Breast epithelium (tissue), 4 donors: Measurements from ENCODE around the gene TBL3. TPM values are rescaled to one million over a fixed set of nuclear protein-coding genes. Genes with fewer than 3 reads are reported as not detected.
"Not testable (repeated sequence)": the region's sequence is repeated elsewhere in the genome, so short reads cannot be mapped to it uniquely, and the experiment has no call there.

Experiments
- DNase-seq, 2 donors: peaks; one replicate each; pipeline ENCODE4 v3.0.0-alpha.2; 2019; ENCODE audit warnings: low spot score in 2 of 2
- H3K27ac ChIP-seq, 2 donors: fragments of 200-600 bp; sonication (generic) in 1 of 2; one replicate each; pipeline ENCODE4 v1.5.1; 2016 to 2019; ENCODE audit warnings: mild to moderate bottlenecking in 1 of 2
- H3K27me3 ChIP-seq, 2 donors: fragments of 200-600 bp; sonication (generic) in 1 of 2; one replicate each; pipeline versions ENCODE4 v1.5.1 to v1.6.0; 2017 to 2019; ENCODE audit warnings: control low read depth in 1 of 2, mild to moderate bottlenecking in 1 of 2
- H3K36me3 ChIP-seq: fragments of 200-600 bp; one replicate; pipeline ENCODE4 v1.5.1; 2019
- H3K4me1 ChIP-seq, 2 donors: fragments of 200-600 bp; sonication (generic); one replicate each; pipeline ENCODE4 v1.5.1; 2016 to 2019; ENCODE audit warnings: control low read depth in 1 of 2
- H3K4me3 ChIP-seq, 3 donors: fragments of 200-600 bp; sonication (generic); 1 replicate in 2 of 3; 2 replicates in 1 of 3; pipeline ENCODE4 v1.5.1; 2016 to 2019; ENCODE audit warnings: mild to moderate bottlenecking in 3 of 3, moderate library complexity in 2 of 3
- H3K9me3 ChIP-seq, 2 donors: fragments of 200-600 bp; sonication (generic) in 1 of 2; one replicate each; pipeline ENCODE4 v1.5.1; 2016 to 2019; ENCODE audit warnings: control low read depth in 1 of 2
- POLR2A ChIP-seq: fragments of 450-650 bp; IDR thresholded peaks from one replicate; pipeline ENCODE4 v1.6.1; 2016; ENCODE audit warnings: antibody characterized with exemption, mild to moderate bottlenecking, moderate library complexity
- POLR2AphosphoS5 ChIP-seq, 3 donors: sonication (generic); formaldehyde crosslinking; IDR thresholded peaks; one replicate each; pipeline ENCODE4 v1.6.1; 2017; ENCODE audit warnings: antibody characterized with exemption in 3 of 3
- intact Hi-C: fragments of 100-400 bp; cut with DNase I; formaldehyde crosslinking; loops from one replicate; pipeline ENCODE4 v1.15.1; 2023; ENCODE audit warnings: low total_unique reads
- total RNA-seq, 3 donors: library from RNA; depleted of rRNA; stranded (reverse); fragments of >200 nt; gene quantifications; one replicate each; pipeline ENCODE4 v1.1.0, GENCODE V29; 2016
- TF ChIP-seq, protein P1 (sequence below), 3 donors: fragments of 450-650 bp; IDR thresholded peaks; one replicate each; pipeline ENCODE4 v1.5.1; 2016 to 2017; ENCODE audit warnings: antibody characterized with exemption in 3 of 3, mild to moderate bottlenecking in 3 of 3, moderate library complexity in 3 of 3

The TBL3 gene
- total RNA-seq, 3 donors from 2014 or later: 32.9 to 42.3 (median 33.1) TPM

- Histone ChIP-seq H3K4me1 (no peaks in the 10 kb centered on the region), H3K27me3 (no peaks in the 10 kb centered on the region), H3K9me3 (no peaks in the 10 kb centered on the region), H3K4me3 (no peak overlapping the region), H3K27ac (no peak overlapping the region), H3K36me3 (no peaks in the 10 kb centered on the region)
- intact Hi-C loops: loop anchor here (10.0 kb wide), 1 partner anchor 185 kb away; the partner anchor contains the start of gene PKD1
- no peak for DNase-seq
- TF ChIP-seq POLR2AphosphoS5 (IDR thresholded peaks at IDR 0.05): no peak
- no peak for TF ChIP-seq POLR2A
- TF ChIP-seq, protein P1, sequence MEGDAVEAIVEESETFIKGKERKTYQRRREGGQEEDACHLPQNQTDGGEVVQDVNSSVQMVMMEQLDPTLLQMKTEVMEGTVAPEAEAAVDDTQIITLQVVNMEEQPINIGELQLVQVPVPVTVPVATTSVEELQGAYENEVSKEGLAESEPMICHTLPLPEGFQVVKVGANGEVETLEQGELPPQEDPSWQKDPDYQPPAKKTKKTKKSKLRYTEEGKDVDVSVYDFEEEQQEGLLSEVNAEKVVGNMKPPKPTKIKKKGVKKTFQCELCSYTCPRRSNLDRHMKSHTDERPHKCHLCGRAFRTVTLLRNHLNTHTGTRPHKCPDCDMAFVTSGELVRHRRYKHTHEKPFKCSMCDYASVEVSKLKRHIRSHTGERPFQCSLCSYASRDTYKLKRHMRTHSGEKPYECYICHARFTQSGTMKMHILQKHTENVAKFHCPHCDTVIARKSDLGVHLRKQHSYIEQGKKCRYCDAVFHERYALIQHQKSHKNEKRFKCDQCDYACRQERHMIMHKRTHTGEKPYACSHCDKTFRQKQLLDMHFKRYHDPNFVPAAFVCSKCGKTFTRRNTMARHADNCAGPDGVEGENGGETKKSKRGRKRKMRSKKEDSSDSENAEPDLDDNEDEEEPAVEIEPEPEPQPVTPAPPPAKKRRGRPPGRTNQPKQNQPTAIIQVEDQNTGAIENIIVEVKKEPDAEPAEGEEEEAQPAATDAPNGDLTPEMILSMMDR (IDR thresholded peaks at IDR 0.05): no peak
Measured at GRCh38 chr16:1950047-1950446, 21.8 kb upstream of the TBL3 start.

- intact Hi-C loops: loop anchor here (10.0 kb wide), 1 partner anchor 184 kb away; the partner anchor contains the start of gene PKD1
- H3K36me3 ChIP-seq: no peaks in the 10 kb centered on the region
- TF ChIP-seq, protein P1 (IDR thresholded peaks at IDR 0.05): no peak
- TF ChIP-seq POLR2A (no peak), POLR2AphosphoS5 (IDR thresholded peaks at IDR 0.05) (no peak)
Measured at GRCh38 chr16:1950559-1950958, 21.3 kb upstream of the TBL3 start.

GRCh38 chr16:1953734-1954133 lies 18.1 kb upstream of the TBL3 start:
- intact Hi-C loops: loop anchor here (10.0 kb wide), 1 partner anchor 181 kb away; the partner anchor contains the start of gene PKD1
- Histone ChIP-seq H3K4me1 (no peaks in the 10 kb centered on the region), H3K9me3 (no peaks in the 10 kb centered on the region), H3K36me3 (no peaks in the 10 kb centered on the region), H3K27me3 (no peaks in the 10 kb centered on the region), H3K4me3 (no peak overlapping the region), H3K27ac (no peak overlapping the region)
- TF ChIP-seq POLR2AphosphoS5 (IDR thresholded peaks at IDR 0.05) (no peak), POLR2A (no peak)
- TF ChIP-seq, protein P1 (IDR thresholded peaks at IDR 0.05): no peak
- no peak for DNase-seq

More at GRCh38 chr16:1950559-1950958, 21.3 kb upstream of the TBL3 start:
- DNase-seq: no peak
- H3K4me1 ChIP-seq: no peaks in the 10 kb centered on the region
- no peak overlapping the region for H3K27ac ChIP-seq
- H3K9me3 ChIP-seq: no peaks in the 10 kb centered on the region
- no peak overlapping the region for H3K4me3 ChIP-seq
- no peaks in the 10 kb centered on the region for H3K27me3 ChIP-seq

GRCh38 chr16:1957434-1958142 lies 14.3 kb upstream of the TBL3 start:
- DNase-seq, H3K27ac ChIP-seq, H3K9me3 ChIP-seq, H3K4me1 ChIP-seq, H3K36me3 ChIP-seq, H3K27me3 ChIP-seq, H3K4me3 ChIP-seq: not testable (repeated sequence)
- intact Hi-C loops: loop anchor here (5.0 to 10.0 kb wide), 2 partner anchors 177 to 955 kb away; partner anchors contain the start of gene PKD1

DNA sequence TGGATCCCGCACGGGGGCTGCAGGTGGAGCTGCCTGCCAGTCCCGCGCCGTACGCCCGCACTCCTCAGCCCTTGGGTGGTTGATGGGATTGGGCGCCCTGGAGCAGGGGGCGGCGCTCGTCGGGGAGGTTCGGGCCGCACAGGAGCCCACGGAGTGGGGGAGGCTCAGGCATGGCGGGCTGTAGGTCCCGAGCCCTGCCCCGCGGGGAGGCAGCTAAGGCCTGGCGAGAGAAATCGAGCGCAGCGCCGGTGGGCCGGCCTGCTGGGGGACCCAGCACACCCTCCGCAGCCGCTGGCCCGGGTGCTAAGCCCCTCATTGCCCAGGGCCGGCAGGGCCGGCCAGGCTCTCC lies 13.7 kb upstream of the TBL3 start:
- H3K4me1 ChIP-seq, H3K27me3 ChIP-seq, H3K36me3 ChIP-seq, H3K4me3 ChIP-seq, H3K9me3 ChIP-seq, H3K27ac ChIP-seq, DNase-seq: not testable (repeated sequence)
- intact Hi-C loops: loop anchor here (5.0 to 10.0 kb wide), 2 partner anchors 177 to 956 kb away; partner anchors contain the start of gene PKD1

DNA sequence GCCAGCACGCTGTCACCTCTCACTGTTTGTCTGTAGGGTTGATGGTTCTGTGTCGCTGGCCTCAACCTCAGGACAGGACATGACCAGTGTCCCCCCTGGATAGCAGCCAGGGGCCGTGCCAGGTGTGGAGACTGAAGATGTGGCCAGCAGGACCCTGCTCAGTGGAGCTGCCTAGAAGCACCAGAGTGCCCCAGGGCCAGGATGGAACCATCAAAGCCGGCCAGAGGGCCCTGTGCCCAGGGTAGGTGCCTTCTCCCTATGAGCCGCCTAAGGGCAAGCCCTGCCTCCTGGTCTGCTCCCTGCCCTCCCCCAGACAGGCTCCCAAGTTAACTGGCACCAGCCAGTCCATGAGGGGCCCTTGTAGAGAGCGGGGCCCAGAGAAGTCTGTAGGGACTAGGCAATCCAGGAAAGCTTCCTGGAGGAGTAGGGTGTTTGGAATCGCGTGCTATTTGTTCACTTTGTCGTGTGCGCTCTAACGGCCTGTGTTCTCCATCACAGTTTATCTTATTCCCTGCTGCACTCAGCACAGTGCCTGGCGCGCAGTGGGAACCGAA lies 13.1 kb upstream of the TBL3 start:
- DNase-seq: no peak
- Histone ChIP-seq H3K4me3 (peak overlapping the region; percentile 68 to 85 (median 79)), H3K4me1 (peaks cover 2 to 10% of the 10 kb centered on the region in 2 donors), H3K27me3 (no peaks in the 10 kb centered on the region), H3K9me3 (no peaks in the 10 kb centered on the region), H3K36me3 (no peaks in the 10 kb centered on the region), H3K27ac (peak overlapping the region; percentile 75 to 82)
- TF ChIP-seq, protein P1 (IDR thresholded peaks at IDR 0.05): no peak
- no peak for TF ChIP-seq POLR2AphosphoS5 (IDR thresholded peaks at IDR 0.05)
- intact Hi-C loops: loop anchor here (5.0 to 10.0 kb wide), 2 partner anchors 176 to 956 kb away; partner anchors contain the start of gene PKD1
